WERI-Rb-1 (cell line): ENCODE results near the gene RPS16.
A peak's percentile ranks its signal among the peaks of the same experiment; 100 is the strongest.

Experiments used
- DNase-seq: peaks from one replicate; pipeline ENCODE4 v3.0.0-alpha.2; 2020
- H3K27ac ChIP-seq: fragments of 250-450 bp; sonication (Bioruptor Pico); 2 replicates; pipeline ENCODE4 v1.5.1; 2020; ENCODE audit warnings: mild to moderate bottlenecking, moderate library complexity
- H3K27me3 ChIP-seq: fragments of 250-450 bp; sonication (Bioruptor Pico); 2 replicates; pipeline ENCODE4 v1.5.1; 2021; ENCODE audit warnings: mild to moderate bottlenecking, low read depth, moderate library complexity; ENCODE audit not compliant: insufficient read depth, severe bottlenecking
- H3K36me3 ChIP-seq: fragments of 250-450 bp; sonication (Bioruptor Pico); 2 replicates; pipeline ENCODE4 v1.5.1; 2020; ENCODE audit warnings: mild to moderate bottlenecking, moderate library complexity
- H3K4me3 ChIP-seq: 2 replicates; pipeline ENCODE4 v1.5.1; 2011; ENCODE audit warnings: low read depth, mild to moderate bottlenecking, control low read depth, low read length
- H3K9me3 ChIP-seq: fragments of 250-450 bp; sonication (Bioruptor Pico); 2 replicates; pipeline ENCODE4 v1.5.1; 2021; ENCODE audit warnings: mild to moderate bottlenecking, moderate library complexity; ENCODE audit not compliant: severe bottlenecking
- CTCF ChIP-seq: IDR thresholded peaks from 2 replicates; pipeline ENCODE4 v1.5.1; 2011; ENCODE audit warnings: low read depth, mild to moderate bottlenecking, control low read depth, inconsistent platforms, low read length

The RPS16 gene

DNA sequence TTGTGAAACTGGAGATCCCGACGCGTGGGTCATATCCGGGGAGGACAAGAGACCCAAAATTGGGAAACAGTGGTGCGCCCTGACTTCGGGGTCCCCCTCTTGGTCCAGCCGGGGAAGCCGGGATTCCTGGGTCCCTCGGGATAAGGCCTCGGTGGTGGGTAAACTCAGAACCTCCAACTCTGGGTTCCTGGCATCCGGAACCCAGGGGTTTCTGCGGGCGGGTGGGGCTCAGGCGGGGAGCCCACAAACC, 28.4 kb downstream of the RPS16 start:
- peak overlapping the region; percentile 74 for H3K4me3 ChIP-seq
- no peaks in the 10 kb centered on the region for H3K9me3 ChIP-seq
- no peaks in the 10 kb centered on the region for H3K27me3 ChIP-seq
- H3K27ac ChIP-seq = no peak overlapping the region
- no peaks in the 10 kb centered on the region for H3K36me3 ChIP-seq
- TF ChIP-seq CTCF = no peak
- no peak for DNase-seq

- no peaks in the 10 kb centered on the region for H3K27me3 ChIP-seq
- H3K27ac ChIP-seq = no peak within 1 kb of the TSS
- DNase-seq = peak; percentile 72
- no peaks in the 10 kb centered on the region for H3K9me3 ChIP-seq
- no peaks in the 10 kb centered on the region for H3K36me3 ChIP-seq
- H3K4me3 ChIP-seq = peak within 1 kb of the TSS; percentile 74
- no peak for TF ChIP-seq CTCF
Measured at GRCh38 chr19:39406656-39407409, 28.9 kb downstream of the RPS16 start, which contains the start of gene ZFP36. Gene ZFP36, plus strand, starts transcription at chr19:39406847. Its CDS starts 58 bp downstream, at chr19:39406905.

DNA sequence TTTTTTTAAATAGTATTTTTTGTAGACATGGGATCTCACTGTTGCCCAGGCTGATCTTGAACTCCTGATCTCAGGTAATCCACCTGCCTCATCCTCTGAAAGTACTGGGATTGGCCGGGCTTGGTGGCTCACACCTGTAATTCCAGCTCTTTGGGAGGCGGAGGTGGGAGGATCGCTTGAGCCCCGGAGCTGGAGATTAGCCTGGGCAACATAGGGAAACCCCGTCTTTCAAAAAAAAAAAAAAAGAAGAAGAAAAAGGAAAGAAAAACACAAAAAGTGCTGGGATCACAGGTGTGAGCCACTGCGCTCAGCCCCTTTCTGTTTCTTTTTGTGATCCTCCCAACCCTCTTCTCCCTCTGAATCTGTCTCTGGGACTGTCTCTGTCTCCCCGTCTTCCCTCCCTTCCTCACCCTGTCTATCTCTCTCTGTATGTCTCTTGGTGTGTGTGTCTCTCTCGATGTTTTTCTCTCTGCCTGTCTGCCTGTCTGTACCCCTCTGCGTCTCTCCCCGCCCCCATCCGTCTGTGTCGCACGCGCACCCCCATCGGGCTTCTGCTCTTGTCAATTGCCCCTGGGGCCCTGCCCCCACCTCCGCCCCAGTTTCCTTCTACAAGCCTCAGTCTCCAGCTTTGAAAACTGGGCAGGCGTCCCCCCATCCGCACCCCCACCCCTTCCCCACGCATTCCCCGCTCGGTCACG, 29.6 kb downstream of the RPS16 start:
- Histone ChIP-seq H3K36me3 (no peaks in the 10 kb centered on the region), H3K27me3 (no peaks in the 10 kb centered on the region), H3K9me3 (no peaks in the 10 kb centered on the region), H3K27ac (no peak overlapping the region), H3K4me3 (peak overlapping the region; percentile 74)
- DNase-seq = peak; percentile 55
- TF ChIP-seq CTCF = no peak

DNA sequence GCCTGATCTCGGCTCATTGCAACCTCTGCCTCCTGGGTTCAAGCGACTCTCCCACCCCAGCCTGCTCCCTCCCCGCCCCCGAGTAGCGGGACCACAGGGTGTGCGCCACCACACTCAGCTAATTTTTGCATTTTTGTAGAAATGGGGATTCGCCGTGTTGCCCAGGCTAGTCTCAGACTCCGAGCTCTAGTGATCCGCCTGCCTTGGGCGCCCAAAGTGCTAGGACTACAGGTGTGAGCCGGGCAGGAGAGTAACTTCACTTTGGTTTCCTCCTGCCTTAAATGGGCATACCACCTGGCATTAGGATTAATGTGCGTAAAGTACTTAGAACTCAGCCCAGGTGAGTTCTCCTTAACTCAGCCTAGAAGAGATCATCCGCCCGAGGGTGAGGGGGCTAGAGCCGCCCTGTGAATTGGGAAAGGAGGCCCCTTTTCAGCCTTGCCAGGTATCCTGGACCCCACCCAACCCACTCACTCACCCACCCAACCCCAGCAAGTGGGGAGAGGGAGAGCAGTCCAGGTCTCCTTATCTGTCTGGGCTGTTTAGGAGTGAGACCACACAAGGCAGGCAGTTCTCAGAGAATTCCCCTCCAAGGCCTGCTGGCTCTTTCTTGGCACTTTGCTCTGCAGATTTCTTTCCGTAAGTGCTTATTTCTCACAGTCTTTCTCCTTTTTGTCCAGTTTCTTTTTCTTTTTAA, 30.3 kb downstream of the RPS16 start:
- Histone ChIP-seq H3K4me3 (no peak overlapping the region), H3K36me3 (no peaks in the 10 kb centered on the region), H3K27ac (no peak overlapping the region), H3K9me3 (no peaks in the 10 kb centered on the region), H3K27me3 (no peaks in the 10 kb centered on the region)
- no peak for DNase-seq
- TF ChIP-seq CTCF = no peak

DNA sequence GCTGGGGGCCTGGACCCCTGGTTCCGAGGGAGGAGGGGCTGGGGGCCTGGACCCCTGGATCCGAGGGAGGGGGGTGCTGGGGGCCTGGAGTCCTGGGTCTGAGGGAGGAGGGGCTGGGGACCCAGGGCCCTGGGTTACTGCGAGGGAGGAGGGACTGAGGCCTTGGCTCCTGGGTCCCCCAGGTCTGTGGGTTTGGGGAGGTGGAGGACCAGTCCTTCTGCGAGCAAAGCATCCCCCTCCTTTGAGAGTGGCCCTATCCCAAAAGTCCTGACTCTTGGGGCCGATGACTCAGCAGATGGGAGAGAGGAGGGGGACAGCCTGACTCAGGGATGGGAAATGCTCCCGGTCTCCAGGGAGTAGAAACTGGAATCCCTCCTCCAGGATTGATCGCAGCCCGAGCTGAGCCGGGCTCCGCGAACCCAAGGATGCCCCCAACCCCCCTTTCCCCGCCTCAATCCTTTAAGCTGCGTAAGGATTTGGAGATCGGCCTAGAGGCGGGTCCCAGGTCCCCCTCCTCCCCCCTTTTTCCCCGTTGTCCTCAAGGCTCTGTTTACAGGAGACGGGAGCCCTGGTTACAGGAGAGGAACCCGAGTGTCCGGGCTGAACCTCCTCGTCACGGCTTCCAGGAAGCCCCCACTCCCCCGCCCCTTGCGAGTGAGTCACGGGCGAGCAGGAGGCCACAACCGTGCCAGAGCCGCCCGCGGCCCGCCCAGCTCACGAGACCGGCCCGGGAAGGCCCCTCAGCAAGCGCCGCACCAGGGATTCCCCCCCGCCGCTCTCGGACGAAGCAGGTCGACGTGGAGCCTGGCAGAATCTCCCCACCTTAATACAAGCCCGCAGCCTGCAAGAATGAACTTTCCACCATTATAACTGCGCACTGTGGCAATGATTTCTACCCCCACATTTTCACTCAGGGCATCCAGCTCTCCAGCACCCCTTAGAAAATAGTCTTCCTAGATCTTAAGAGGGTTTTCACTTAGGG, 32.1 kb downstream of the RPS16 start:
- peak; percentile 94 for DNase-seq
- Histone ChIP-seq H3K27ac (peak overlapping the region; percentile 87), H3K27me3 (no peaks in the 10 kb centered on the region), H3K4me3 (peak overlapping the region; percentile 68), H3K36me3 (peaks cover 5% of the 10 kb centered on the region), H3K9me3 (no peaks in the 10 kb centered on the region)
- TF ChIP-seq CTCF = no peak
